A673 (cell line): ENCODE data around the gene SORD.

Source experiments
- CTCF ChIP-seq: fragments of 300-800, 200-600 bp; sonication (generic); conservative IDR thresholded peaks from 2 replicates; pipeline ENCODE4 v1.5.1; 2017; ENCODE audit warnings: low read depth, mild to moderate bottlenecking, antibody characterized with exemption, low read length, moderate library complexity, mixed read lengths
- EZH2 ChIP-seq: fragments of 200-600 bp; sonication (generic); IDR thresholded peaks from 2 replicates; pipeline ENCODE4 v1.6.1; 2017; ENCODE audit warnings: borderline replicate concordance, low read depth, mild to moderate bottlenecking, mixed read lengths, antibody characterized with exemption, low read length; ENCODE audit not compliant: poor library complexity, severe bottlenecking

GRCh38 chr15:45021348-45021747 is 1.6 kb upstream of the SORD start:
- TF ChIP-seq EZH2 (no peak), CTCF (no peak)
